Activated CD8-positive, alpha-beta memory T cell treated with anti-CD3 and anti-CD28 coated beads, Interleukin-2, amount 50 U/mL, for 48 hours (primary cell): ENCODE results near the gene SERPINI1.

Experiments
- DNase-seq: peaks from one replicate; pipeline ENCODE4 v3.0.0-alpha.2; 2020

Gene SERPINI1

GRCh38 chr3:167736264-167736787 is 805 bp downstream of the SERPINI1 start:
- DNase-seq: no peak

DNA sequence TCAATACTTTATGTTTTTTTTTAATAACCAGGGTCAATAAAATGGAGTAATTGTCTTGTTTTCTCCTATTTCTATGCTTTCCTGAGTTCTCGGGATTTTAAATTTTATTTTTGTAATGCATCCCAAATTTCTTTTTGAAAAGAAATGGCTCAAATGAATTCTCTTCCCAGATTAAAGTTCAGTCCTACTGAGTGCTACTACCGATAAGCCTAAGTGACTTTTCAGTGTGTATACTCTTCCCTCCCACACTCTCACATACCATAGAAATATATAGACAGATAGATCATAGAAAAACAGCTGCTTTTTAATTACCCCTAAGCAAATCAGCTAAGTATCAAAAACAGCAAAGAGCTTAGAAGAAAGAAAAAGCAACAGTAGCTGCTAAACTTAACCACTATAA is 1.5 kb downstream of the SERPINI1 start:
- no peak for DNase-seq

- no peak for DNase-seq
Measured at GRCh38 chr3:167738037-167738436, 2.5 kb downstream of the SERPINI1 start.

DNA sequence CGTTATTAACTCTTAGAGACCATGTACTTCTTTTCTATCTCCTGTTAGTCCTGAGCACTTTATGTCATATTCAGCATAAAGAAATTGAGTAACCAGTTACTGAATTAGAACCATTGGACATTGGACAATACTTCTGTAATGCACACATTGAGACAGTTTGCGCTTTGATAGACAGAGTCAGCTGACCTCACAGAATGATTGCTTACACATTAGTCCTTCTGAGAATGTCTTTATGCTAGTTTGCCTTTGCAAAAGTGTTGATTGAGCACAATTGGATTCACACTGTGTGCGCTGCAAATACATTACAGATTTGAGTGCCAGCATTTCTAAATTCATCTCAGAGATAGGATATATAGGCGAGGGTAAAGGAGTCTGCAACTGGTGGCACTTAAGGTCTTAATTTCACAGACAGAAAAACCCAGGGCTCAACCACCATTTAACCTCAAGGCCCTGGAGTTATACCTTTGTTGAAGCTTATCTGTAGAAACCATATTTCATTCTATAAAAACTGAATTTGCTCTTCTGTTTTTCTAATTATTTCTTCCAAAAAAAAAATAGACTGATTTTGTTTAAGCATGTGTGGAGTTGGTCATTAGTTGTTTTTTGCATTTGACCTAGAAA is 3.8 kb downstream of the SERPINI1 start:
- DNase-seq: no peak

- DNase-seq: no peak
Measured at GRCh38 chr3:167740961-167741587, 5.6 kb downstream of the SERPINI1 start.

DNA sequence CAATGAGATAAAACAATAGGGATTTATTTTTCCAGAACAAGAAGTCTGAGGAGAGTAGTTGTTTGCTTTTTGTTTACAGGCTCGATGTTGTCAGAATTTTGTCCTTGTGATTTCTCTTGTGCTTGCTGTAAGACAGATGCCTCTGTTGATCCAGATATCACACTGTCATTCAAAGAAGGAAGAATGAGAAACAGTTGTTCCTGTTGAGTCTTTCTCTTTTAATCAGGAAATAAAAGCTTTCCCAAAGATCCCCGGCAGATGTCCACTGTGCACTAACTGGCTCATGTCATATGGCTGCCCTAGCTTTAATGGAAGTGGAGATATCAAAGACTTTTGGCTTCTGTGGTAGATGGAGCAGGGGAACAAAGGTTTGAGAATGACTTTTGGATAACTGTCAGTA is 6.8 kb downstream of the SERPINI1 start:
- DNase-seq: no peak

GRCh38 chr3:167743799-167744198 is 8.3 kb downstream of the SERPINI1 start:
- DNase-seq: no peak

DNA sequence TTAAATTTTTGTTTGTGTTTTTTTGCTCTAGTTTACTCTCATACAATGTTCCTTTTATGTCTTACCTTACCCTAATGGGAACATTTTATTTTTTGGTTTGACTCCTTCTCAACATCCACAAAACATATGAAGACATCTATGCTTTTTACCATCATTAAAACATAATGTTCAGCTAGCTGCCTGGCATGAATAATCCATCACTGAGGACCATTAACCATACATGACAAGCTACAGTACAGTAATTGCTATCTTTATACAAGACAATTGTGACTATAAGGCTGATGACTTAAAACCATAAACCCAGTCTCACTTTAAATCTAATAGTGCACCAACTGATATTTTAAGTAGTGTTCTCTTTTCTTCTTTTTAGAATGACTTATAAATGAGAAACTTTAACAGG is 13.7 kb downstream of the SERPINI1 start:
- DNase-seq: no peak

- DNase-seq: no peak
Measured at GRCh38 chr3:167749728-167750127, 14.2 kb downstream of the SERPINI1 start.

DNA sequence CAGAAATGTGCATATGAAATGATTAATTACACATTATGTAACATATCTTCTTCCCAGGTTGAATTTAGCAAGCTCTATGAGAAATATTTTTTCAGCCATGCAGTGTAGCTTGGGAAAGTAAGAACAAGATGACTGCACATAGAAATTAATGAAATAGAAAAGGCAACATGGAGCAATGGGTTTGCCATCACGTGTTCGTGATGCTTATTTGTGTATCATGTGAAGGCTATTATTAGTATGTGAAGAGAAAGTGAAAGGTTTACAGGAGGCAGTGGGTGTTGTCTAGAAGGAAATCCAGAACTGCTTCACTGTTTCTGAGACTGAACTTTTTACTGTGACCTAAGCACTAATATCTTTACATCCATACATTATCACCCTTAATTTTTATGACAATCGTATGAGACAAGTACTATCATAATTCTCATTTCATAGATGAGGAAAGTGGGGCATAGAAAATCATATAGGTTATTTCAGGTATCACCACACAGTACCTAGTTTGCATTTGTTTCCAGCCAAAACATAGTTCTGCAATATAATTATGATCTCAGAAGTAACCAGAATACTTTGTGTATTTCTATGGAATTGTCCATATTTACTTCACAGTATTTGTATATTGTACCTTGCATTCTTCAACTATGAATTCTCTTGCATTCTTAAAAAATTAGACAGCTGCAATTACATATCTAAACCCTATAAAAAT is 14.9 kb downstream of the SERPINI1 start:
- DNase-seq: no peak

DNA sequence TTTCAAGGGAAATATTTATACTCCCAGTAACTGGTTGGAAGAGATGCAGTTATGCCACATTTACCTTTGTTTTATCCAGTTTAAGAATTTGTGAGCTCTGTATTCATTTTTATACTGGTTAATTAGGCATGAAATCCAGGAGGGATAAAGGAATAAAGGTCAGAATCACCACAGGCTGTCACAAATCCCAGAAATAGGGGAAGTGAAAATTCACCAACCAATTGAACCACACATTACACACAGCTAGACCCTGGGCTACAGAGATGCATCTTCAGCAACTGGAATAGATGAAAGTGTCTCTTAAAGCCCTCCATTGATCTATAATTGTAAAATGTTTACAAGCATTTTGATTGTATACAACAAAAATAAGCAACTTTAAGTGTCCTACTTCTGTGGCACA is 18.5 kb downstream of the SERPINI1 start:
- no peak for DNase-seq

DNA sequence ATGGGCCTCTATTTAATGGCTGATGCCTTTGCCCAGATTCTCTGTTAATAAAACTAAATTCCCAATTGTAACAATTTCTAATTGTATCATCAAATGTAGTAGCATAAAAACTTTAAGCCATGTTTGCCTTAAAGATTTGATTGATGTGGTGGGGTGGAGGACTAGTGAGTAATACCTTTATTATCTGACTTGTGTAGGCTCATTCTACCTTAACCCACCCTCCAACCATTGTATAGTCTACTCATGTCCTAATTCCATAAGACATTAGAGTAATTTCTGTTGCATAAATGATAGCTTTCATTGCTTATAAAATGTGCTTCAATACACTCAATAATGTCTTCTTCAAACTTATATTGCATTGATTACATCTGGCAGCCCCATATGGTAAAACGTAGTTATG is 25.8 kb downstream of the SERPINI1 start:
- no peak for DNase-seq

GRCh38 chr3:167762296-167762695 is 26.8 kb downstream of the SERPINI1 start:
- DNase-seq: no peak

DNA sequence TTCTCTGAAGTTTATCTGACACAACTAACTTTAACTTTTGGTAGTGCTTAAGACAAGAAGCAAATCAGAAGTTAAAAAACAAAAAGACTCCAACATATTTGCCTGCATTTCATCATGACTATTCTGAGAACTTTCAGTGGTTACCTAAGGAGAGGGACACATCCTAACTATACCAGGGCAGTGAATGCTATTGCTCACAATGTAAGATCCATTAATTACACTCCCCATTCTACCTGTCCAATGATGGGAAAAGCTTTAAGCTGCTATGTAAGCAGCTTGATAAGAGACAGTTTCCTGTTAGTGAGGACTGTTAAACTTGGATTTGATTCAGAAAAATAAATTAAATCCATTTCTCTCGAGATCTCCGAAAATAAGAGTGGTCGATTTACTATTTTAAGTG is 37.5 kb downstream of the SERPINI1 start:
- no peak for DNase-seq

- no peak for DNase-seq
Measured at GRCh38 chr3:167773584-167773983, 38.1 kb downstream of the SERPINI1 start.

DNA sequence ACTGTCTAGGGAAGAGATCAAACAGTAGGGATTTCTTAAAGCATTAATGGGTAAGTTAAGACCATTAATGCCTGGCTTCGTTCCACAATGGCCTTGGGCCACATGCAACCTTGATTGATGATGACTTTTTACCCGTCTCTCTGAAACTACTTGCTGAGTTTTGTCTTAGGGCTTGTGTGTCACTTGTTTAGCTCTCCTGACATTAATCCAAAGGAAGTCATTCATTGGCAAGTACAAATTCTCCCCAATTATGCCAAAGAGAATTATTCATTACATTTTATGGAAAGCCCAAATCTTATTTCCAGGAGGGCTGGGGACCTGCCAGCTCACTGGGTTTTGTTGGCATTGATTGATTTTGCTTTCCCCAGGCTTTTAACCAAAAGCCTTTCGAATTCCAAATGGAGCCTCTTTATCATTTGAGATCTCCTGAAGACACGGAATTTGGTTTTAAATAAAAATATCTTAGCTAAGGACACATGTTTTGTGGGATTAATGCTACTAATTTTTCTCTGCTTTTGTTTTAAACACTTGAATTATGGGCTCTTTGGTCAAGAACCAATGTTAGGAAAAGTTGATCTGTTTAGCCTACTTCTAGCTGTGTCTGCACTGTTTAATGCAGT is 40.7 kb downstream of the SERPINI1 start:
- DNase-seq: no peak

DNA sequence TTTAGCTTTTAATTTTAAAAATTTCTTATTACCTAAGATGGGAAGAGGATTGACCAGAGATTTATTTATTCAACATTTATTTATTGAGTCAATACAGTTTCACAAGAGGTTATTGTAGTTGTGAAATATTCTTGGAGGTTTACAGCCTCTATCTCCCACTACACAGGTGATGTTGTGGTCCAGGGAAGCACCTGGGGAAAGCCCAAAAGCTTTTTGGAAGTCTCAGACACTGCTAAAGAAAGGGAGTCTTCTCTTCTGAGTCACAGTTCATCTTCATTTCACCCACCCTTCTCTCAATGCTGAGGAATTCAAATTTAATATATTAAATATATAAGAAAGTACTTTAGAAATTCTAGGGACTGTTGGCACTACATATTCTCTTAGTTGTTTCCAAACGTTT is 41.8 kb downstream of the SERPINI1 start:
- no peak for DNase-seq

DNA sequence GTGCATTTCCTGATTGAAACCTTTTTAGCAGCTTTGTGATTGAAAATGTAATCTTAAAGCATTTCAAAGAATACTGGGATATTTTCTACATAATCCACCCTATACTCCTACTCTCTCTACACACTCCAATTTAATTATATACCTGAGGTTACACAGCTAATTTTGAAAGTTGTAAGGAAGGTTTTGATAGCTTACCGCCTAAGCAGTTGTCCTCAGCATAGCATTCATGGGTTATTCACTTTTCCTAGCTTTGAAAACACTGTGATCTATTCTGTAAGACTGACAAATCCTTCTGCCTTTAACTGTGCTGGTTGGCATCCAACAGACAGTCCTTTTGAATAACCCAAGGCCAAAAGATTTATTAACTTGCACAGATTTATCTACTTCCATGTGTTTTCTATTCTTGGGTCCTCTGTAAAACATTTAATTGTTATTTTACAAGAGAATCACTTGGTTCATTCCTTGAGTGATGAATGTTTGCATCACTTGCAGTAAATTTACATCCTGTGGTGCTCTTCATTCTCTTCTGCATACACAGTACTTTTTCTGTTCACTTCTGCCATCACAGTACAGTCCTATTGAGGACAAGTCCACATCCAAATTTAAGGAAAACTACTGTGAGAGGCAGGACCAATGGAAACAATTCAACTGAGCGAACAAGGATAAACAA is 44.8 kb downstream of the SERPINI1 start:
- DNase-seq: no peak

DNA sequence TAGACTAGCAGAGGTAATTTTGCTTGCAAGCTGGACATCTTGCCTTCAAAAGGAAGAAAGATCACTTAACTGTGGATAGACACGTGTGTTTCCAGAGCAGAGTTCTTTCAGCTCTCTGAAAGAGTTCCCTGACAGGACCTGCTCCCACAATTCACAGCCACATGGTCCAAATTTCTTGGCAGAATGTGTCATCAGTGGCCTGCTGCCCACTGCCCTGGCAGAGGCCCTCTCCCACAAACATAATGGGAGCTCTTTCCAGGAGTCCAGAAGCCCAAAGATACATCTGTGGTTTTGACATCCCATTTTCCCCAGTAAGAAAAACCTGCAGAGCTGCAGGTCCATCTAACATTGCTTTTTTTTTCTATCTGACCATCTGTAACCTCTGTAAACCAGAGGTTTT is 48.3 kb downstream of the SERPINI1 start:
- DNase-seq: no peak

DNA sequence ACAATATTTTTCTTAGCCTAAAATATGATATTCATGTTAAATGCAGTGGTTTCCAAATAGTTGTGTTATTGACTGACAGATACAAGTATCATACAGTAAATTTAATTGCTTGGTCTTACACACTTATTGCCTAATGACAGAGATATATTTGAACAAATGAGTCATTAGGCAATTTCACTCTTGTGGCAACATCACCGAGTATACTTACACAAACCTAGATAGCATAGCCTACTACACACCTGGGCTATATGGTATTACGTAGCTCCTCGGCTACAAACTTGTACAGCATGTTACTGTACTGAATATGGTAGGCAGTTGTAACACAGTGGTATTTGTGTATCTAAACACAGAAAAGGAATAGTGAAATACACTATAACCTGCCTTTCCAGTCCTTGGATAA is 50.3 kb downstream of the SERPINI1 start:
- DNase-seq: no peak

DNA sequence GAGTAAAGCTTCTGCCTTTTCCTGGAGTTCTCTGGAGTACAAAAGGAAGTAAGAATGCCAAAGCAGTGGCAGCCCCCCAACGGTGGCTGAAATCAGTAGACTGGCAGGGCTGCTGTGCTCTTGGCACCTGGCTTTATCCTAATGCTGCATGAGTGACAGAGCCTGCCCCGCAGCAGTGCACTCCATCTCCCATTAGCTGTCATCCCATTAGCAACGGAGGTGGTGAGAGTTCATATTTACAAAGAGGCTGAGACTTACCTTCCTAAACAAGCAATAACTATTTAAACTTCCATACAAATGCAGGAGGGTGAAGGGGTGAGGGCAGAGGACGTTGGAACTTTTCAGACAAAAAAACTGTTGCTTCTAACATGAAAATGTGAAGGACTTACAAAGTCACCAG is 51.9 kb downstream of the SERPINI1 start:
- no peak for DNase-seq

DNA sequence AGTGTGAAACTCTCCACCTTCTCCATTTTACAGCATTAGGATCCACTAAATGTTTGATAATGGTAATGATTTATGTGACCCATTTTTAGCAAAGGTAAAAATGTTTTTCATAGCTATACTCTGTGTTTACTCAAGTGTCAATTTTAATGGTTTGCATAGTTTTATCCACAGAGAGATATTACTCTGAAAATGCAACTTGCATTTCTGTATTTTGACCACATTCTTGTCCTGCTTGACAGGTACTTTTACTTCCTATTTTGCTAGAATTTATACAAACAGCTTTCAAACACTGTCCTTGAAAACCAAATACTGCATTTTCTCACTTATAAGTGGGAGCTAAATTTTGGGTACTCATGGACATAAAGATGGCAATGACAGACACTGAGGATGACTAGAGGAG is 62.9 kb downstream of the SERPINI1 start:
- DNase-seq: no peak

DNA sequence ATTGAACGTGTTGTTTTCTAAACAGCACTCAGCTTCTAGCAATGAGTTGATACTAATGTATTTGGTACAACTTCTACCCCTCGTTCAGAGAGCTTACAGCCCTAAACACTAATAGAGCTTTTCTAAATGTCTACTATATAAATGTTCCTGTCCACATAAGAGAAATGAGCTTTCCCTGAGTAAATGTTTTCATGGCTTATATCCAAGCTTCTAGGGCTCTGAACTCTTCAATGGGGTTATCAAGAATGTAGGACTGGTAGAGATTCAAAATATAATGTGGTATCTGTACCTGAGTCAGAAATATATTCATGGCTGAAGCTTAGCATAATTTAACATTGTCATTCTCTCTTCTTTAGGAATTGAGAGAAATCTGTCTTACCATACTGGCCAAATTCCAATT is 73.4 kb downstream of the SERPINI1 start:
- no peak for DNase-seq
